DMS53 treated with DMSO at 0.1 percent for 48 hours (cell line): ENCODE data around the gene SIRPD.

Experiments
- DNase-seq: peaks from one replicate; lab custom pipeline; 2025; ENCODE audit not compliant: unreplicated experiment; lab: John Stamatoyannopoulos, UW

SIRPD gene

GRCh38 chr20:1538655-1539054 lies 18.9 kb downstream of the SIRPD start:
- DNase-seq = no peak

GRCh38 chr20:1537731-1538058 lies 19.8 kb downstream of the SIRPD start:
- DNase-seq = no peak

- no peak for DNase-seq
Measured at GRCh38 chr20:1536893-1537730, 20.4 kb downstream of the SIRPD start.

- DNase-seq = no peak
Measured at GRCh38 chr20:1535420-1536175, 21.9 kb downstream of the SIRPD start.

GRCh38 chr20:1534526-1534925 lies 23.0 kb downstream of the SIRPD start:
- no peak for DNase-seq

GRCh38 chr20:1533059-1533458 lies 24.4 kb downstream of the SIRPD start:
- no peak for DNase-seq

GRCh38 chr20:1528811-1529210 lies 28.7 kb downstream of the SIRPD start:
- DNase-seq = no peak

- DNase-seq = no peak
Measured at GRCh38 chr20:1527923-1528322, 29.6 kb downstream of the SIRPD start.

- DNase-seq = no peak
Measured at GRCh38 chr20:1526896-1527295, 30.6 kb downstream of the SIRPD start.

- DNase-seq = no peak
Measured at GRCh38 chr20:1526310-1526709, 31.2 kb downstream of the SIRPD start.

- DNase-seq = peak; percentile 7
Measured at GRCh38 chr20:1524004-1524403, 33.5 kb downstream of the SIRPD start.

- no peak for DNase-seq
Measured at GRCh38 chr20:1517010-1517409, 40.5 kb downstream of the SIRPD start.

- DNase-seq = no peak
Measured at GRCh38 chr20:1513801-1514200, 43.7 kb downstream of the SIRPD start.

- DNase-seq = no peak
Measured at GRCh38 chr20:1509237-1509636, 48.3 kb downstream of the SIRPD start.

- no peak for DNase-seq
Measured at GRCh38 chr20:1508574-1508973, 48.9 kb downstream of the SIRPD start.

GRCh38 chr20:1507276-1507675 lies 50.2 kb downstream of the SIRPD start:
- DNase-seq = no peak

- DNase-seq = no peak
Measured at GRCh38 chr20:1505871-1506270, 51.6 kb downstream of the SIRPD start.

- DNase-seq = no peak
Measured at GRCh38 chr20:1505361-1505760, 52.1 kb downstream of the SIRPD start.

- peak; percentile 86 for DNase-seq
Measured at GRCh38 chr20:1503564-1504227, 53.8 kb downstream of the SIRPD start.

- no peak for DNase-seq
Measured at GRCh38 chr20:1500496-1500895, 57.0 kb downstream of the SIRPD start.

- DNase-seq = no peak
Measured at GRCh38 chr20:1499528-1500420, 57.7 kb downstream of the SIRPD start.
